HCT116 (cell line): ENCODE results near the gene GNA12. TPM values are rescaled to one million over a fixed set of nuclear protein-coding genes. Genes with fewer than 3 reads are reported as not detected.

Experiments
- ATAC-seq: fragments of 200-7000 bp; cut with Tn5 transposase; 2 replicates; pipeline ENCODE4 v1.9.1; 2020; ENCODE audit warnings: mild to moderate bottlenecking, moderate library complexity
- BruUV-seq: library from RNA; stranded (reverse); fragments of 400-500 nt; replicated peaks from 2 replicates; lab custom pipeline; 2021; lab: Mats Ljungman, UMichigan
- CTCF ChIA-PET: fragments of 300-600 bp; sonication (Branson Sonifier 250); formaldehyde crosslinking; loops from one replicate; lab custom pipeline; 2021; ENCODE audit warnings: antibody characterized with exemption; lab: Charles Lee
- POLR2A ChIA-PET: fragments of 300-600, 350-600 bp; sonication (Branson Sonifier 250); formaldehyde crosslinking; loops from one replicate; lab custom pipeline; 2021; ENCODE audit warnings: antibody characterized with exemption; lab: Charles Lee
- RAD21 ChIA-PET, 2 experiments: fragments of 300-600 bp; sonication (Branson Sonifier 250); formaldehyde crosslinking; loops; one replicate each; lab custom pipeline; 2023; ENCODE audit warnings: low total read pairs in 2 of 2; ENCODE audit not compliant: uncharacterized antibody in 2 of 2, unreplicated experiment in 2 of 2, low non-redundant PET in 1 of 2; lab: Charles Lee
- DNase-seq: peaks from one replicate; pipeline ENCODE4 v3.0.0-alpha.2; 2010; ENCODE audit warnings: low read depth, low spot score
- H2AFZ ChIP-seq: fragments of 200-600 bp; shearing (Covaris generic), sonication (generic); 2 replicates; pipeline ENCODE4 v1.6.1; 2017; ENCODE audit warnings: low read depth, mixed run types, mixed read lengths, antibody characterized with exemption, low read length; ENCODE audit not compliant: poor library complexity, severe bottlenecking
- H3K27ac ChIP-seq: 2 replicates; pipeline ENCODE4 v1.5.1; 2012; ENCODE audit warnings: low read depth, low read length
- H3K27me3 ChIP-seq: fragments of 200-600 bp; sonication (generic); 2 replicates; pipeline ENCODE4 v1.6.1; 2016; ENCODE audit warnings: mixed run types, low read length, mixed read lengths; ENCODE audit not compliant: insufficient read depth
- H3K36me3 ChIP-seq, 2 experiments: fragments of 200-500 bp in 1 of 2; fragments of 200-600 bp in 1 of 2; sonication (Bioruptor generic) in 1 of 2; sonication (generic) in 1 of 2; 2 replicates each; pipeline versions ENCODE4 v1.5.1 to v1.6.1; 2014 to 2016; ENCODE audit warnings: low read length in 2 of 2, inconsistent platforms in 1 of 2, mixed read lengths in 1 of 2, mixed run types in 1 of 2; ENCODE audit not compliant: insufficient read depth in 2 of 2, control insufficient read depth in 1 of 2
- H3K4me1 ChIP-seq, 2 experiments: fragments of 200-600 bp in 1 of 2; sonication (generic) in 1 of 2; 2 replicates each; pipeline versions ENCODE4 v1.5.1 to v1.6.1; 2012 to 2017; ENCODE audit warnings: low read length in 2 of 2, inconsistent platforms in 1 of 2, mild to moderate bottlenecking in 1 of 2, mixed read lengths in 1 of 2, mixed run types in 1 of 2, moderate library complexity in 1 of 2; ENCODE audit not compliant: insufficient read depth in 2 of 2, control insufficient read depth in 1 of 2
- H3K4me2 ChIP-seq: fragments of 200-600 bp; sonication (generic); 2 replicates; pipeline ENCODE4 v1.6.1; 2017; ENCODE audit warnings: mixed run types, low read length, mixed read lengths
- H3K4me3 ChIP-seq, 2 experiments: fragments of 200-600 bp in 1 of 2; sonication (generic) in 1 of 2; replicated peaks in 1 of 2; 2 replicates each; pipeline ENCODE4 v1.5.1; 2011 to 2016; ENCODE audit warnings: low read length in 2 of 2, control low read depth in 1 of 2, low read depth in 1 of 2, mild to moderate bottlenecking in 1 of 2, mixed read lengths in 1 of 2, mixed run types in 1 of 2
- H3K79me2 ChIP-seq: fragments of 200-600 bp; sonication (generic); 2 replicates; pipeline ENCODE4 v1.6.1; 2017; ENCODE audit warnings: mild to moderate bottlenecking, mixed run types, low read length, moderate library complexity, mixed read lengths; ENCODE audit not compliant: insufficient read depth
- H3K9ac ChIP-seq: fragments of 200-600 bp; sonication (generic); 2 replicates; pipeline ENCODE4 v1.6.1; 2016; ENCODE audit warnings: low read length, mixed read lengths
- H3K9me2 ChIP-seq: fragments of 200-600 bp; sonication (generic), shearing (Covaris generic); 2 replicates; pipeline ENCODE4 v1.6.1; 2017; ENCODE audit warnings: mixed run types, mild to moderate bottlenecking, moderate library complexity; ENCODE audit not compliant: insufficient read depth
- H3K9me3 ChIP-seq, 2 experiments: fragments of 200-500 bp in 1 of 2; fragments of 200-600 bp in 1 of 2; sonication (Bioruptor generic) in 1 of 2; sonication (generic) in 1 of 2; 2 replicates each; pipeline ENCODE4 v1.6.1; 2014 to 2017; ENCODE audit warnings: low read length in 2 of 2, mixed read lengths in 2 of 2, inconsistent platforms in 1 of 2, low read depth in 1 of 2, mild to moderate bottlenecking in 1 of 2, mixed run types in 1 of 2, moderate library complexity in 1 of 2; ENCODE audit not compliant: control insufficient read depth in 1 of 2, insufficient read depth in 1 of 2
- H4K20me1 ChIP-seq: fragments of 200-600 bp; sonication (generic), shearing (Covaris generic); 2 replicates; pipeline ENCODE4 v1.6.1; 2017; ENCODE audit warnings: mixed run types, mild to moderate bottlenecking, moderate library complexity; ENCODE audit not compliant: insufficient read depth
- EGR1 ChIP-seq: IDR thresholded peaks from 2 replicates; pipeline ENCODE4 v1.6.1; 2012; ENCODE audit warnings: low read depth
- EZH2phosphoT487 ChIP-seq: fragments of 200-600 bp; IDR thresholded peaks from 2 replicates; pipeline ENCODE4 v1.6.1; 2018; ENCODE audit warnings: antibody characterized with exemption, borderline replicate concordance
- MAX ChIP-seq: IDR thresholded peaks from 2 replicates; pipeline ENCODE4 v1.6.1; 2012
- intact Hi-C: fragments of 100-400 bp; cut with micrococcal nuclease; formaldehyde crosslinking; loops from 2 replicates; pipeline ENCODE4 v1.10.0; 2022
- total RNA-seq: library from RNA; stranded (reverse); gene quantifications from one replicate; pipeline ENCODE4 v1.2.1, GENCODE V29; 2021; ENCODE audit not compliant: unreplicated experiment
- TF ChIP-seq, protein P1 (sequence below), 3 experiments: fragments of 200-600 bp in 1 of 3; sonication (generic) in 1 of 3; IDR thresholded peaks in 2 of 3; conservative IDR thresholded peaks in 1 of 3; 2 replicates each; pipeline ENCODE4 v1.5.1; 2012 to 2017; ENCODE audit warnings: low read depth in 2 of 3, low read length in 2 of 3, antibody characterized with exemption in 1 of 3, borderline replicate concordance in 1 of 3, control low read depth in 1 of 3, mild to moderate bottlenecking in 1 of 3, mixed read lengths in 1 of 3, mixed run types in 1 of 3, moderate library complexity in 1 of 3; ENCODE audit not compliant: insufficient read depth in 1 of 3
- TF ChIP-seq, protein P2 (sequence below): IDR thresholded peaks from 2 replicates; pipeline ENCODE4 v1.6.1; 2011; ENCODE audit warnings: mild to moderate bottlenecking, low read length, moderate library complexity; ENCODE audit not compliant: insufficient replicate concordance; ENCODE audit errors: extremely low read depth

The GNA12 gene
- total RNA-seq, 1 experiment from 2014 or later, result 32.6 TPM

DNA sequence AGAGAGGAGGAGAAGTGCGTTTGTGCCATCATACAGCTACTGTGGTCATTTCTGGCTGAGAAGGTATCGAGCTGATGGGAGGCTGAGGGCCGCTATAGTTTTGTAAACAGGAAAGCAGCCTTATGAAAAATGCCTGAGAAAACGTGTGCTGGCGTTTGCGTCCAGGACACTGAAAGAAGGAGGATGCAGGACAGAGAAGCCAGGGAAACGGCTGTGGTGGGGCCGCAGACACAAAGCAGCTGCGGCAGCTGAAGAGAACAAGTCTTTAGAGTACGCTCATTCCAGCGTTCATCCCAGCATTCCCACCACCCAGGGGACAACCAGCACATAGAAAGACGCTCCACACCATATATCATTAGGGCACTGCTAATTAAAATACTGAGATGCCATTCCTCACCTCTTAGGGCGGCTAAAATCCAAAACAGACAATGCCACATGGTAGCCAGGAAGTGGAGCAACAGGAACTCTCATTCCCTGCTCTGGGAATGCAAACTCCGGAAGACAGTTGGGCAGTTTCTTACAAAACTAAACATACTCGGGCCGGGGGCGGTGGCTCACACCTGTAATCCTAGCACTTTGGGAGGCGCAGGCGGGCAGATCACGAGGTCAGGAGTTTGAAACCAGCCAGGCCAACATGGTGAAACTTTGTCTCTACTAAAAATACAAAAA lies 18.4 kb downstream of the GNA12 start:
- BruUV-seq, result no TSS peak
- Histone ChIP-seq H3K27ac (no peak overlapping the region), H3K36me3 (no peaks in the 10 kb centered on the region), H3K9me3 (no peaks in the 10 kb centered on the region), H2AFZ (no peak overlapping the region), H3K79me2 (peaks cover 71% of the 10 kb centered on the region), H4K20me1 (no peaks in the 10 kb centered on the region; the same call in 1 of the 2 replicates), H3K4me3 (no peak overlapping the region), H3K27me3 (no peaks in the 10 kb centered on the region), H3K9ac (no peak overlapping the region), H3K9me2 (no peaks in the 10 kb centered on the region), H3K4me2 (no peak overlapping the region), H3K4me1 (peaks cover 0 to 11% of the 10 kb centered on the region in 2 experiments; a peak in 1 of 4 replicates)
- ChIA-PET POLR2A (no interaction called here), RAD21 (no interaction called here), CTCF (no interaction called here)
- ATAC-seq (no peak), DNase-seq (no peak)
- no peak for TF ChIP-seq EGR1
- TF ChIP-seq EZH2phosphoT487, result no peak
- TF ChIP-seq MAX, result no peak
- TF ChIP-seq, protein P1, sequence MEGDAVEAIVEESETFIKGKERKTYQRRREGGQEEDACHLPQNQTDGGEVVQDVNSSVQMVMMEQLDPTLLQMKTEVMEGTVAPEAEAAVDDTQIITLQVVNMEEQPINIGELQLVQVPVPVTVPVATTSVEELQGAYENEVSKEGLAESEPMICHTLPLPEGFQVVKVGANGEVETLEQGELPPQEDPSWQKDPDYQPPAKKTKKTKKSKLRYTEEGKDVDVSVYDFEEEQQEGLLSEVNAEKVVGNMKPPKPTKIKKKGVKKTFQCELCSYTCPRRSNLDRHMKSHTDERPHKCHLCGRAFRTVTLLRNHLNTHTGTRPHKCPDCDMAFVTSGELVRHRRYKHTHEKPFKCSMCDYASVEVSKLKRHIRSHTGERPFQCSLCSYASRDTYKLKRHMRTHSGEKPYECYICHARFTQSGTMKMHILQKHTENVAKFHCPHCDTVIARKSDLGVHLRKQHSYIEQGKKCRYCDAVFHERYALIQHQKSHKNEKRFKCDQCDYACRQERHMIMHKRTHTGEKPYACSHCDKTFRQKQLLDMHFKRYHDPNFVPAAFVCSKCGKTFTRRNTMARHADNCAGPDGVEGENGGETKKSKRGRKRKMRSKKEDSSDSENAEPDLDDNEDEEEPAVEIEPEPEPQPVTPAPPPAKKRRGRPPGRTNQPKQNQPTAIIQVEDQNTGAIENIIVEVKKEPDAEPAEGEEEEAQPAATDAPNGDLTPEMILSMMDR (IDR thresholded peaks at IDR 0.05 in 2 of 3, conservative IDR thresholded peaks at IDR 0.05 in 1 of 3; ENCODE audit: borderline replicate concordance in 1 of 3, insufficient read depth in 1 of 3, low read depth in 2 of 3, low read length in 2 of 3), result no peak
- TF ChIP-seq, protein P2, sequence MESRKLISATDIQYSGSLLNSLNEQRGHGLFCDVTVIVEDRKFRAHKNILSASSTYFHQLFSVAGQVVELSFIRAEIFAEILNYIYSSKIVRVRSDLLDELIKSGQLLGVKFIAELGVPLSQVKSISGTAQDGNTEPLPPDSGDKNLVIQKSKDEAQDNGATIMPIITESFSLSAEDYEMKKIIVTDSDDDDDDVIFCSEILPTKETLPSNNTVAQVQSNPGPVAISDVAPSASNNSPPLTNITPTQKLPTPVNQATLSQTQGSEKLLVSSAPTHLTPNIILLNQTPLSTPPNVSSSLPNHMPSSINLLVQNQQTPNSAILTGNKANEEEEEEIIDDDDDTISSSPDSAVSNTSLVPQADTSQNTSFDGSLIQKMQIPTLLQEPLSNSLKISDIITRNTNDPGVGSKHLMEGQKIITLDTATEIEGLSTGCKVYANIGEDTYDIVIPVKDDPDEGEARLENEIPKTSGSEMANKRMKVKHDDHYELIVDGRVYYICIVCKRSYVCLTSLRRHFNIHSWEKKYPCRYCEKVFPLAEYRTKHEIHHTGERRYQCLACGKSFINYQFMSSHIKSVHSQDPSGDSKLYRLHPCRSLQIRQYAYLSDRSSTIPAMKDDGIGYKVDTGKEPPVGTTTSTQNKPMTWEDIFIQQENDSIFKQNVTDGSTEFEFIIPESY, result no peak
- intact Hi-C loops, result no loop called here
